K562 (cell line): ENCODE measurements around the gene AGPAT3.

Experiments used
- CTCF ChIP-seq, 3 experiments: IDR thresholded peaks in 2 of 3; conservative IDR thresholded peaks in 1 of 3; 2 replicates each; pipeline ENCODE4 v1.5.1; 2011 to 2012; ENCODE audit warnings: low read length in 3 of 3, mild to moderate bottlenecking in 3 of 3, control low read depth in 2 of 3, improper control_type of control experiment in 1 of 3, inconsistent platforms in 1 of 3, low read depth in 1 of 3, mixed read lengths in 1 of 3, moderate library complexity in 1 of 3; ENCODE audit not compliant: insufficient read depth in 2 of 3
- KLF6 ChIP-seq: fragments of 250-450 bp; sonication (Bioruptor Pico); IDR thresholded peaks from 2 replicates; pipeline ENCODE4 v1.4.0; 2020; ENCODE audit warnings: mild to moderate bottlenecking, moderate library complexity, borderline replicate concordance
- MEF2A ChIP-seq: IDR thresholded peaks from 2 replicates; pipeline ENCODE4 v1.6.1; 2011; ENCODE audit warnings: low read depth, mild to moderate bottlenecking, low read length, moderate library complexity; ENCODE audit not compliant: control insufficient read depth
- SIN3A ChIP-seq, 2 experiments: fragments of 150-350 bp in 1 of 2; IDR thresholded peaks; 2 replicates each; pipeline ENCODE4 v1.6.1; 2011 to 2016; ENCODE audit warnings: borderline replicate concordance in 2 of 2, low read depth in 2 of 2, low read length in 2 of 2, mild to moderate bottlenecking in 2 of 2, moderate library complexity in 2 of 2; ENCODE audit not compliant: control insufficient read depth in 1 of 2
- TF ChIP-seq, protein P1 (sequence below), 2 experiments: fragments of 450-650 bp; formaldehyde crosslinking in 1 of 2; IDR thresholded peaks; 2 replicates each; pipeline versions ENCODE4 v1.4.0 to v1.6.1; 2014 to 2020; ENCODE audit warnings: mild to moderate bottlenecking in 2 of 2, borderline replicate concordance in 1 of 2, low read depth in 1 of 2

- no peak for TF ChIP-seq SIN3A (IDR thresholded peaks at IDR 0.05; ENCODE audit: borderline replicate concordance in 2 of 2, control insufficient read depth in 1 of 2, low read depth in 2 of 2, low read length in 2 of 2)
- TF ChIP-seq KLF6 (CRISPR knock-in tag), result no peak
- TF ChIP-seq, protein P1, sequence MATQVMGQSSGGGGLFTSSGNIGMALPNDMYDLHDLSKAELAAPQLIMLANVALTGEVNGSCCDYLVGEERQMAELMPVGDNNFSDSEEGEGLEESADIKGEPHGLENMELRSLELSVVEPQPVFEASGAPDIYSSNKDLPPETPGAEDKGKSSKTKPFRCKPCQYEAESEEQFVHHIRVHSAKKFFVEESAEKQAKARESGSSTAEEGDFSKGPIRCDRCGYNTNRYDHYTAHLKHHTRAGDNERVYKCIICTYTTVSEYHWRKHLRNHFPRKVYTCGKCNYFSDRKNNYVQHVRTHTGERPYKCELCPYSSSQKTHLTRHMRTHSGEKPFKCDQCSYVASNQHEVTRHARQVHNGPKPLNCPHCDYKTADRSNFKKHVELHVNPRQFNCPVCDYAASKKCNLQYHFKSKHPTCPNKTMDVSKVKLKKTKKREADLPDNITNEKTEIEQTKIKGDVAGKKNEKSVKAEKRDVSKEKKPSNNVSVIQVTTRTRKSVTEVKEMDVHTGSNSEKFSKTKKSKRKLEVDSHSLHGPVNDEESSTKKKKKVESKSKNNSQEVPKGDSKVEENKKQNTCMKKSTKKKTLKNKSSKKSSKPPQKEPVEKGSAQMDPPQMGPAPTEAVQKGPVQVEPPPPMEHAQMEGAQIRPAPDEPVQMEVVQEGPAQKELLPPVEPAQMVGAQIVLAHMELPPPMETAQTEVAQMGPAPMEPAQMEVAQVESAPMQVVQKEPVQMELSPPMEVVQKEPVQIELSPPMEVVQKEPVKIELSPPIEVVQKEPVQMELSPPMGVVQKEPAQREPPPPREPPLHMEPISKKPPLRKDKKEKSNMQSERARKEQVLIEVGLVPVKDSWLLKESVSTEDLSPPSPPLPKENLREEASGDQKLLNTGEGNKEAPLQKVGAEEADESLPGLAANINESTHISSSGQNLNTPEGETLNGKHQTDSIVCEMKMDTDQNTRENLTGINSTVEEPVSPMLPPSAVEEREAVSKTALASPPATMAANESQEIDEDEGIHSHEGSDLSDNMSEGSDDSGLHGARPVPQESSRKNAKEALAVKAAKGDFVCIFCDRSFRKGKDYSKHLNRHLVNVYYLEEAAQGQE (IDR thresholded peaks at IDR 0.05; ENCODE audit: borderline replicate concordance), result no peak
- TF ChIP-seq, protein P1 (CRISPR knock-in tag; IDR thresholded peaks at IDR 0.05; ENCODE audit: low read depth), result no peak
- TF ChIP-seq MEF2A, result no peak
- no peak for TF ChIP-seq CTCF (IDR thresholded peaks at IDR 0.05 in 2 of 3, conservative IDR thresholded peaks at IDR 0.05 in 1 of 3; ENCODE audit: insufficient read depth in 2 of 3, low read depth in 1 of 3, low read length in 3 of 3)
Measured at GRCh38 chr21:44005071-44005470, 140.0 kb downstream of the AGPAT3 start.
